IPS DF 6.9 (cell line): Measurements from ENCODE around the gene UGGT1.

Experiments
- DNase-seq: peaks from one replicate; pipeline ENCODE4 v3.0.0-alpha.2; 2013; ENCODE audit warnings: low read depth, low spot score
- H3K27ac ChIP-seq: one replicate; pipeline ENCODE4 v1.5.1; 2013; ENCODE audit warnings: low read length, control low read depth
- H3K27me3 ChIP-seq: 2 replicates; pipeline ENCODE4 v1.6.1; 2013; ENCODE audit warnings: mild to moderate bottlenecking, low read length; ENCODE audit not compliant: control insufficient read depth, insufficient read depth
- H3K36me3 ChIP-seq: 2 replicates; pipeline ENCODE4 v1.6.1; 2013; ENCODE audit warnings: low read length; ENCODE audit not compliant: control insufficient read depth, insufficient read depth
- H3K4me1 ChIP-seq: 2 replicates; pipeline ENCODE4 v1.6.1; 2013; ENCODE audit warnings: low read length; ENCODE audit not compliant: control insufficient read depth, insufficient read depth
- H3K4me3 ChIP-seq: 2 replicates; pipeline ENCODE4 v1.5.1; 2013; ENCODE audit warnings: mild to moderate bottlenecking, low read length
- H3K9me3 ChIP-seq: 2 replicates; pipeline ENCODE4 v1.6.1; 2013; ENCODE audit warnings: low read length, inconsistent platforms; ENCODE audit not compliant: control insufficient read depth, insufficient read depth
- WGBS: extraction: QIAGEN DNeasy Blood & Tissue Kit; methylation state at CpG from one replicate; pipeline ENCODE4 v1.1.7; 2013; ENCODE audit warnings: mixed read lengths, missing lambda C conversion rate; ENCODE audit not compliant: insufficient read length, insufficient coverage; 5-methylcytosine and 5-hydroxymethylcytosine counted together

Gene UGGT1

GRCh38 chr2:128156812-128157211, 65.8 kb downstream of the UGGT1 start:
- Histone ChIP-seq H3K4me3 (no peak overlapping the region), H3K4me1 (no peaks in the 10 kb centered on the region), H3K27me3 (no peaks in the 10 kb centered on the region), H3K27ac (no peak overlapping the region), H3K36me3 (peaks cover 6% of the 10 kb centered on the region; the same call in 1 of the 2 replicates), H3K9me3 (no peaks in the 10 kb centered on the region)
- no CpG with 5 or more reads among the region's 3 CpGs for WGBS
- DNase-seq, result no peak

GRCh38 chr2:128157644-128158043, 66.6 kb downstream of the UGGT1 start:
- WGBS, result no CpG with 5 or more reads among the region's 3 CpGs
- Histone ChIP-seq H3K27ac (no peak overlapping the region), H3K4me1 (no peaks in the 10 kb centered on the region), H3K27me3 (no peaks in the 10 kb centered on the region), H3K4me3 (no peak overlapping the region), H3K36me3 (peaks cover 3% of the 10 kb centered on the region; the same call in 1 of the 2 replicates), H3K9me3 (no peaks in the 10 kb centered on the region)
- DNase-seq, result no peak

GRCh38 chr2:128158176-128158575, 67.2 kb downstream of the UGGT1 start:
- H3K27ac ChIP-seq, result no peak overlapping the region
- no peak overlapping the region for H3K4me3 ChIP-seq
- H3K36me3 ChIP-seq, result peaks cover 3% of the 10 kb centered on the region; the same call in 1 of the 2 replicates
- H3K27me3 ChIP-seq, result no peaks in the 10 kb centered on the region
- DNase-seq, result no peak
- no CpG with 5 or more reads among the region's 1 CpG for WGBS
- no peaks in the 10 kb centered on the region for H3K9me3 ChIP-seq
- H3K4me1 ChIP-seq, result no peaks in the 10 kb centered on the region

GRCh38 chr2:128159437-128159836, 68.4 kb downstream of the UGGT1 start:
- no peak for DNase-seq
- H3K4me3 ChIP-seq, result no peak overlapping the region
- no peaks in the 10 kb centered on the region for H3K27me3 ChIP-seq
- H3K36me3 ChIP-seq, result peaks cover 3% of the 10 kb centered on the region; the same call in 1 of the 2 replicates
- WGBS, result no CpG with 5 or more reads among the region's 7 CpGs
- H3K4me1 ChIP-seq, result no peaks in the 10 kb centered on the region
- H3K27ac ChIP-seq, result no peak overlapping the region
- H3K9me3 ChIP-seq, result no peaks in the 10 kb centered on the region

- Histone ChIP-seq H3K27ac (no peak overlapping the region), H3K36me3 (peaks cover 3% of the 10 kb centered on the region; the same call in 1 of the 2 replicates), H3K4me3 (no peak overlapping the region), H3K4me1 (no peaks in the 10 kb centered on the region), H3K9me3 (no peaks in the 10 kb centered on the region), H3K27me3 (no peaks in the 10 kb centered on the region)
- no CpG with 5 or more reads among the region's 9 CpGs for WGBS
- no peak for DNase-seq
Measured at GRCh38 chr2:128160616-128161275, 69.7 kb downstream of the UGGT1 start.

- Histone ChIP-seq H3K27ac (no peak overlapping the region), H3K36me3 (peaks cover 6% of the 10 kb centered on the region; the same call in 1 of the 2 replicates), H3K4me1 (no peaks in the 10 kb centered on the region), H3K4me3 (no peak overlapping the region), H3K27me3 (no peaks in the 10 kb centered on the region), H3K9me3 (no peaks in the 10 kb centered on the region)
- no CpG with 5 or more reads among the region's 2 CpGs for WGBS
- no peak for DNase-seq
Measured at GRCh38 chr2:128162266-128162665, 71.3 kb downstream of the UGGT1 start.

GRCh38 chr2:128164311-128164710, 73.3 kb downstream of the UGGT1 start:
- WGBS, result no CpG with 5 or more reads among the region's 2 CpGs
- peaks cover 3% of the 10 kb centered on the region; the same call in 1 of the 2 replicates for H3K36me3 ChIP-seq

GRCh38 chr2:128166746-128167353, 75.8 kb downstream of the UGGT1 start:
- DNase-seq, result no peak

More at GRCh38 chr2:128164311-128164710, 73.3 kb downstream of the UGGT1 start:
- Histone ChIP-seq H3K9me3 (no peaks in the 10 kb centered on the region), H3K27me3 (no peaks in the 10 kb centered on the region), H3K4me3 (no peak overlapping the region), H3K4me1 (no peaks in the 10 kb centered on the region), H3K27ac (no peak overlapping the region)
- no peak for DNase-seq

GRCh38 chr2:128169094-128169493, 78.1 kb downstream of the UGGT1 start:
- Histone ChIP-seq H3K9me3 (no peaks in the 10 kb centered on the region), H3K4me3 (no peak overlapping the region), H3K4me1 (no peaks in the 10 kb centered on the region), H3K27ac (no peak overlapping the region), H3K36me3 (peaks cover 6% of the 10 kb centered on the region; the same call in 1 of the 2 replicates), H3K27me3 (no peaks in the 10 kb centered on the region)
- no peak for DNase-seq
- WGBS, result no CpG with 5 or more reads among the region's 4 CpGs

More at GRCh38 chr2:128166746-128167353, 75.8 kb downstream of the UGGT1 start:
- H3K4me1 ChIP-seq, result no peaks in the 10 kb centered on the region
- no CpG with 5 or more reads among the region's 4 CpGs for WGBS
- H3K36me3 ChIP-seq, result peaks cover 6% of the 10 kb centered on the region; the same call in 1 of the 2 replicates
- no peak overlapping the region for H3K27ac ChIP-seq
- H3K27me3 ChIP-seq, result no peaks in the 10 kb centered on the region
- H3K9me3 ChIP-seq, result no peaks in the 10 kb centered on the region
- no peak overlapping the region for H3K4me3 ChIP-seq

- H3K4me3 ChIP-seq, result no peak overlapping the region
Measured at GRCh38 chr2:128169497-128169896, 78.5 kb downstream of the UGGT1 start.

More at GRCh38 chr2:128169497-128169896, 78.5 kb downstream of the UGGT1 start:
- Histone ChIP-seq H3K27me3 (no peaks in the 10 kb centered on the region), H3K9me3 (no peaks in the 10 kb centered on the region), H3K36me3 (peaks cover 6% of the 10 kb centered on the region; the same call in 1 of the 2 replicates), H3K4me1 (no peaks in the 10 kb centered on the region), H3K27ac (no peak overlapping the region)
- 100% methylated on average over 1 of the region's 3 CpGs for WGBS
- no peak for DNase-seq
